ENCODE results near the gene SDHAF3.
"Not testable (repeated sequence)": the region's sequence is repeated elsewhere in the genome, so short reads cannot be mapped to it uniquely, and the experiment has no call there.

Gene SDHAF3

GRCh38 chr7:97126483-97127171 lies 9.1 kb downstream of the SDHAF3 start:
- no peak for DNase-seq (ENCODE audit: low spot score)

- DNase-seq (ENCODE audit: low spot score) = no peak
Observed at GRCh38 chr7:97128736-97129135, 11.2 kb downstream of the SDHAF3 start.

GRCh38 chr7:97130417-97131139 lies 13.1 kb downstream of the SDHAF3 start:
- no peak for DNase-seq (ENCODE audit: low spot score)

GRCh38 chr7:97133159-97133558 lies 15.7 kb downstream of the SDHAF3 start:
- no peak for DNase-seq (ENCODE audit: low spot score)

- no peak for DNase-seq (ENCODE audit: low spot score)
Observed at GRCh38 chr7:97138830-97139229, 21.3 kb downstream of the SDHAF3 start.

GRCh38 chr7:97145068-97145467 lies 27.6 kb downstream of the SDHAF3 start:
- DNase-seq (ENCODE audit: low spot score) = peak; percentile 7

- DNase-seq (ENCODE audit: low spot score) = no peak
Observed at GRCh38 chr7:97149843-97150242, 32.3 kb downstream of the SDHAF3 start.

GRCh38 chr7:97155897-97156418 lies 38.5 kb downstream of the SDHAF3 start:
- no peak for DNase-seq (ENCODE audit: low spot score)

- DNase-seq (ENCODE audit: low spot score) = not testable (repeated sequence)
Observed at GRCh38 chr7:97159984-97160383, 42.5 kb downstream of the SDHAF3 start.

- not testable (repeated sequence) for DNase-seq (ENCODE audit: low spot score)
Observed at GRCh38 chr7:97161609-97162008, 44.1 kb downstream of the SDHAF3 start.

- no peak for DNase-seq (ENCODE audit: low spot score)
Observed at GRCh38 chr7:97166308-97166707, 48.8 kb downstream of the SDHAF3 start.

GRCh38 chr7:97167176-97167575 lies 49.7 kb downstream of the SDHAF3 start:
- no peak for DNase-seq (ENCODE audit: low spot score)

- no peak for DNase-seq (ENCODE audit: low spot score)
Observed at GRCh38 chr7:97167749-97168148, 50.3 kb downstream of the SDHAF3 start.

- DNase-seq (ENCODE audit: low spot score) = no peak
Observed at GRCh38 chr7:97174303-97174702, 56.8 kb downstream of the SDHAF3 start.

GRCh38 chr7:97179454-97180104 lies 62.1 kb downstream of the SDHAF3 start:
- DNase-seq (ENCODE audit: low spot score) = peak; percentile 63

- no peak for DNase-seq (ENCODE audit: low spot score)
Observed at GRCh38 chr7:97187067-97187466, 69.6 kb downstream of the SDHAF3 start.

- DNase-seq (ENCODE audit: low spot score) = not testable (repeated sequence)
Observed at GRCh38 chr7:97196174-97196573, 78.7 kb downstream of the SDHAF3 start.

GRCh38 chr7:97198596-97198995 lies 81.1 kb downstream of the SDHAF3 start:
- no peak for DNase-seq (ENCODE audit: low spot score)

GRCh38 chr7:97200018-97200417 lies 82.5 kb downstream of the SDHAF3 start:
- no peak for DNase-seq (ENCODE audit: low spot score)

GRCh38 chr7:97203957-97204356 lies 86.5 kb downstream of the SDHAF3 start:
- DNase-seq (ENCODE audit: low spot score) = no peak

GRCh38 chr7:97204821-97205220 lies 87.3 kb downstream of the SDHAF3 start:
- DNase-seq (ENCODE audit: low spot score) = no peak

- DNase-seq (ENCODE audit: low spot score) = no peak
Observed at GRCh38 chr7:97215556-97215955, 98.1 kb downstream of the SDHAF3 start.

GRCh38 chr7:97218767-97219166 lies 101.3 kb downstream of the SDHAF3 start:
- no peak for DNase-seq (ENCODE audit: low spot score)
